Astrocyte (in vitro differentiated cells and primary cell): ENCODE measurements around the gene QSOX2. TPM values are rescaled to one million over a fixed set of nuclear protein-coding genes. Genes with fewer than 3 reads are reported as not detected.

Experiments
- DNase-seq: peaks from one replicate; pipeline ENCODE4 v3.0.0-alpha.2; 2010; ENCODE audit warnings: low read depth
- FAIRE-seq: peaks from 2 replicates; lab custom pipeline; 2011; peaks lifted over from hg19 to GRCh38; lab: Jason Lieb, UNC
- H2AFZ ChIP-seq: 2 replicates; pipeline ENCODE4 v1.6.0; 2012; ENCODE audit warnings: low read depth, low read length, inconsistent platforms
- H3K27ac ChIP-seq: 2 replicates; pipeline ENCODE4 v1.5.1; 2011; ENCODE audit warnings: low read depth, low read length, inconsistent platforms
- H3K27me3 ChIP-seq: 2 replicates; pipeline ENCODE4 v1.6.0; 2011; ENCODE audit warnings: low read length, inconsistent platforms; ENCODE audit not compliant: insufficient read depth
- H3K36me3 ChIP-seq: 2 replicates; pipeline ENCODE4 v1.5.1; 2011; ENCODE audit warnings: low read length, inconsistent platforms; ENCODE audit not compliant: insufficient read depth
- H3K4me1 ChIP-seq: 2 replicates; pipeline ENCODE4 v1.5.1; 2011; ENCODE audit warnings: low read length, inconsistent platforms; ENCODE audit not compliant: insufficient read depth
- H3K4me2 ChIP-seq: 2 replicates; pipeline ENCODE4 v1.6.0; 2012; ENCODE audit warnings: low read length, inconsistent platforms
- H3K4me3 ChIP-seq: 2 replicates; pipeline ENCODE4 v1.5.1; 2011; ENCODE audit warnings: low read depth, mild to moderate bottlenecking, low read length, inconsistent platforms; ENCODE audit not compliant: insufficient read depth
- H3K79me2 ChIP-seq: 2 replicates; pipeline ENCODE4 v1.6.0; 2012; ENCODE audit warnings: mild to moderate bottlenecking, low read length, inconsistent platforms; ENCODE audit not compliant: insufficient read depth
- H3K9ac ChIP-seq: 2 replicates; pipeline ENCODE4 v1.6.0; 2012; ENCODE audit warnings: mild to moderate bottlenecking, low read length, inconsistent platforms
- H3K9me3 ChIP-seq: 2 replicates; pipeline ENCODE4 v1.5.1; 2012; ENCODE audit warnings: low read depth, mild to moderate bottlenecking, low read length, inconsistent platforms; ENCODE audit not compliant: insufficient read depth
- H4K20me1 ChIP-seq: 2 replicates; pipeline ENCODE4 v1.6.0; 2012; ENCODE audit warnings: low read length, inconsistent platforms; ENCODE audit not compliant: insufficient read depth
- H3K27ac Mint-ChIP-seq: one replicate; pipeline ENCODE4 v1.8.0; 2021; ENCODE audit warnings: mild to moderate bottlenecking, mixed read lengths; ENCODE audit not compliant: unreplicated experiment
- H3K27me3 Mint-ChIP-seq: one replicate; pipeline ENCODE4 v1.8.0; 2021; ENCODE audit warnings: low read depth, mixed read lengths; ENCODE audit not compliant: unreplicated experiment
- H3K36me3 Mint-ChIP-seq: one replicate; pipeline ENCODE4 v1.8.0; 2021; ENCODE audit warnings: low read depth, mixed read lengths; ENCODE audit not compliant: unreplicated experiment
- H3K4me1 Mint-ChIP-seq: one replicate; pipeline ENCODE4 v1.8.0; 2021; ENCODE audit warnings: low read depth, mixed read lengths; ENCODE audit not compliant: unreplicated experiment
- H3K4me3 Mint-ChIP-seq: one replicate; pipeline ENCODE4 v1.8.0; 2021; ENCODE audit warnings: mild to moderate bottlenecking, moderate library complexity, mixed read lengths; ENCODE audit not compliant: unreplicated experiment
- H3K9me3 Mint-ChIP-seq: one replicate; pipeline ENCODE4 v1.8.0; 2021; ENCODE audit warnings: mild to moderate bottlenecking, mixed read lengths; ENCODE audit not compliant: unreplicated experiment
- EZH2 ChIP-seq: IDR thresholded peaks from 2 replicates; pipeline ENCODE4 v1.6.1; 2012; ENCODE audit warnings: mild to moderate bottlenecking, low read length, inconsistent platforms; ENCODE audit not compliant: insufficient read depth
- total RNA-seq: library from RNA; stranded (reverse); gene quantifications from 2 replicates; pipeline ENCODE4 v1.2.1, GENCODE V29; 2021
- TF ChIP-seq, protein P1 (sequence below): IDR thresholded peaks from 2 replicates; pipeline ENCODE4 v1.5.1; 2011; ENCODE audit warnings: low read depth, mild to moderate bottlenecking, inconsistent platforms, low read length, moderate library complexity; ENCODE audit not compliant: insufficient read depth

The QSOX2 gene
- total RNA-seq, 1 donor from 2014 or later, result 20.4 TPM

- no peaks in the 10 kb centered on the region for H3K4me1 ChIP-seq
- no peak for FAIRE-seq
- H3K4me2 ChIP-seq, result no peak overlapping the region
- H3K36me3 ChIP-seq, result no peaks in the 10 kb centered on the region
- no peak overlapping the region for H3K4me3 ChIP-seq
- no peak overlapping the region for H3K27ac ChIP-seq
- no peaks in the 10 kb centered on the region for H3K9me3 ChIP-seq
- peaks cover 32% of the 10 kb centered on the region for H3K79me2 ChIP-seq
- Mint-ChIP-seq H3K27me3 (no peaks in the 10 kb centered on the region), H3K4me1 (peaks cover 12% of the 10 kb centered on the region), H3K27ac (no peak overlapping the region), H3K9me3 (no peaks in the 10 kb centered on the region), H3K36me3 (peaks cover 19% of the 10 kb centered on the region), H3K4me3 (no peak overlapping the region)
- H2AFZ ChIP-seq, result no peak overlapping the region
- TF ChIP-seq, protein P1, sequence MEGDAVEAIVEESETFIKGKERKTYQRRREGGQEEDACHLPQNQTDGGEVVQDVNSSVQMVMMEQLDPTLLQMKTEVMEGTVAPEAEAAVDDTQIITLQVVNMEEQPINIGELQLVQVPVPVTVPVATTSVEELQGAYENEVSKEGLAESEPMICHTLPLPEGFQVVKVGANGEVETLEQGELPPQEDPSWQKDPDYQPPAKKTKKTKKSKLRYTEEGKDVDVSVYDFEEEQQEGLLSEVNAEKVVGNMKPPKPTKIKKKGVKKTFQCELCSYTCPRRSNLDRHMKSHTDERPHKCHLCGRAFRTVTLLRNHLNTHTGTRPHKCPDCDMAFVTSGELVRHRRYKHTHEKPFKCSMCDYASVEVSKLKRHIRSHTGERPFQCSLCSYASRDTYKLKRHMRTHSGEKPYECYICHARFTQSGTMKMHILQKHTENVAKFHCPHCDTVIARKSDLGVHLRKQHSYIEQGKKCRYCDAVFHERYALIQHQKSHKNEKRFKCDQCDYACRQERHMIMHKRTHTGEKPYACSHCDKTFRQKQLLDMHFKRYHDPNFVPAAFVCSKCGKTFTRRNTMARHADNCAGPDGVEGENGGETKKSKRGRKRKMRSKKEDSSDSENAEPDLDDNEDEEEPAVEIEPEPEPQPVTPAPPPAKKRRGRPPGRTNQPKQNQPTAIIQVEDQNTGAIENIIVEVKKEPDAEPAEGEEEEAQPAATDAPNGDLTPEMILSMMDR, result no peak
- no peak for TF ChIP-seq EZH2
- no peaks in the 10 kb centered on the region for H3K27me3 ChIP-seq
- H4K20me1 ChIP-seq, result peaks cover 79% of the 10 kb centered on the region
- no peak for DNase-seq
- H3K9ac ChIP-seq, result no peak overlapping the region
Observed at GRCh38 chr9:136235709-136236455, 9.7 kb downstream of the QSOX2 start.

- H3K9ac ChIP-seq, result no peak overlapping the region
- peaks cover 30% of the 10 kb centered on the region for H3K79me2 ChIP-seq
- DNase-seq (no peak), FAIRE-seq (no peak)
- no peaks in the 10 kb centered on the region for H3K27me3 ChIP-seq
- no peaks in the 10 kb centered on the region for H3K4me1 ChIP-seq
- no peak overlapping the region for H3K4me3 Mint-ChIP-seq
- H3K9me3 ChIP-seq, result no peaks in the 10 kb centered on the region
- TF ChIP-seq, protein P1, result no peak
- no peak overlapping the region for H3K4me2 ChIP-seq
- no peak overlapping the region for H3K27ac ChIP-seq
- H3K4me1 Mint-ChIP-seq, result peaks cover 12% of the 10 kb centered on the region
- no peaks in the 10 kb centered on the region for H3K36me3 ChIP-seq
- H3K4me3 ChIP-seq, result no peak overlapping the region
- H3K27me3 Mint-ChIP-seq, result no peaks in the 10 kb centered on the region
- no peaks in the 10 kb centered on the region for H3K9me3 Mint-ChIP-seq
- H2AFZ ChIP-seq, result no peak overlapping the region
- H3K27ac Mint-ChIP-seq, result peak overlapping the region; percentile 41
- peaks cover 19% of the 10 kb centered on the region for H3K36me3 Mint-ChIP-seq
- H4K20me1 ChIP-seq, result peaks cover 79% of the 10 kb centered on the region
Observed at GRCh38 chr9:136235171-136235570, 10.4 kb downstream of the QSOX2 start.

GRCh38 chr9:136234597-136234996, 11.0 kb downstream of the QSOX2 start:
- peaks cover 77% of the 10 kb centered on the region for H4K20me1 ChIP-seq
- Mint-ChIP-seq H3K4me1 (peaks cover 12% of the 10 kb centered on the region), H3K9me3 (no peaks in the 10 kb centered on the region), H3K27ac (no peak overlapping the region), H3K36me3 (peaks cover 19% of the 10 kb centered on the region), H3K4me3 (no peak overlapping the region), H3K27me3 (no peaks in the 10 kb centered on the region)
- no peaks in the 10 kb centered on the region for H3K36me3 ChIP-seq
- H3K9ac ChIP-seq, result no peak overlapping the region
- H3K79me2 ChIP-seq, result peaks cover 27% of the 10 kb centered on the region
- H3K4me1 ChIP-seq, result peaks cover 2% of the 10 kb centered on the region
- no peak overlapping the region for H3K27ac ChIP-seq
- no peaks in the 10 kb centered on the region for H3K27me3 ChIP-seq
- no peak overlapping the region for H3K4me3 ChIP-seq
- TF ChIP-seq, protein P1, result no peak
- TF ChIP-seq EZH2, result no peak
- DNase-seq (no peak), FAIRE-seq (no peak)
- no peak overlapping the region for H2AFZ ChIP-seq
- no peak overlapping the region for H3K4me2 ChIP-seq
- H3K9me3 ChIP-seq, result no peaks in the 10 kb centered on the region
